OCI-LY7 (cell line): Measurements from ENCODE around the gene ASB8. TPM values are rescaled to one million over a fixed set of nuclear protein-coding genes. Genes with fewer than 3 reads are reported as not detected.

Experiments
- BruUV-seq: library from RNA; stranded (reverse); fragments of 400-500 nt; replicated peaks from 2 replicates; lab custom pipeline; 2021; lab: Mats Ljungman, UMichigan
- CTCF ChIA-PET: fragments of 300-600 bp; sonication (Branson Sonifier 250); formaldehyde crosslinking; loops from one replicate; lab custom pipeline; 2022; ENCODE audit warnings: antibody characterized with exemption; ENCODE audit not compliant: unreplicated experiment; lab: Charles Lee
- POLR2A ChIA-PET: fragments of 300-600 bp; sonication (Branson Sonifier 250); formaldehyde crosslinking; loops from one replicate; lab custom pipeline; 2022; ENCODE audit warnings: antibody characterized with exemption; lab: Charles Lee
- DNase-seq: peaks from one replicate; pipeline ENCODE4 v3.0.0-alpha.2; 2015; ENCODE audit warnings: low spot score
- H2AFZ ChIP-seq: fragments of 200-600 bp; sonication (generic), shearing (Covaris generic); 2 replicates; pipeline ENCODE4 v1.6.1; 2014; ENCODE audit warnings: mild to moderate bottlenecking, antibody characterized with exemption, low read length, moderate library complexity
- H3K27ac ChIP-seq: fragments of 200-600 bp; sonication (generic); 2 replicates; pipeline ENCODE4 v1.5.1; 2014; ENCODE audit warnings: mixed run types, low read depth, mild to moderate bottlenecking, moderate library complexity, low read length, inconsistent platforms; ENCODE audit not compliant: poor library complexity, severe bottlenecking
- H3K36me3 ChIP-seq: fragments of 200-600 bp; sonication (generic); 2 replicates; pipeline ENCODE4 v1.6.1; 2014; ENCODE audit warnings: mild to moderate bottlenecking, antibody characterized with exemption, low read length, moderate library complexity, mixed read lengths; ENCODE audit not compliant: insufficient read depth
- H3K4me1 ChIP-seq: fragments of 200-600 bp; sonication (generic); 2 replicates; pipeline ENCODE4 v1.5.1; 2014; ENCODE audit warnings: mild to moderate bottlenecking, low read length; ENCODE audit not compliant: insufficient read depth, poor library complexity, severe bottlenecking
- H3K4me2 ChIP-seq: fragments of 200-600 bp; sonication (generic); 2 replicates; pipeline ENCODE4 v1.6.1; 2014; ENCODE audit warnings: mild to moderate bottlenecking, low read length
- H3K4me3 ChIP-seq: fragments of 200-600 bp; sonication (generic); 2 replicates; pipeline ENCODE4 v1.5.1; 2014; ENCODE audit warnings: mild to moderate bottlenecking, low read depth, low read length; ENCODE audit not compliant: poor library complexity, severe bottlenecking
- H3K79me2 ChIP-seq: fragments of 200-600 bp; sonication (generic); 2 replicates; pipeline ENCODE4 v1.6.1; 2016; ENCODE audit warnings: low read depth, mild to moderate bottlenecking, low read length, moderate library complexity, mixed read lengths; ENCODE audit not compliant: insufficient read depth
- H3K9me2 ChIP-seq: fragments of 200-600 bp; sonication (generic); 2 replicates; pipeline ENCODE4 v1.6.1; 2016; ENCODE audit warnings: mild to moderate bottlenecking, low read length, mixed read lengths; ENCODE audit not compliant: insufficient read depth
- H3K9me3 ChIP-seq: fragments of 200-600 bp; sonication (generic); 2 replicates; pipeline ENCODE4 v1.6.1; 2014; ENCODE audit warnings: mild to moderate bottlenecking, mixed run types, low read length, mixed read lengths
- H4K20me1 ChIP-seq: fragments of 200-600 bp; sonication (generic); 2 replicates; pipeline ENCODE4 v1.6.1; 2014; ENCODE audit warnings: mild to moderate bottlenecking, antibody characterized with exemption, low read length, moderate library complexity, mixed read lengths; ENCODE audit not compliant: insufficient read depth
- EZH2phosphoT487 ChIP-seq: fragments of 200-600 bp; sonication (generic); IDR thresholded peaks from 2 replicates; pipeline ENCODE4 v1.6.1; 2018; ENCODE audit warnings: low read depth, borderline replicate concordance, mild to moderate bottlenecking, mixed run types, antibody characterized with exemption, low read length, moderate library complexity, mixed read lengths
- intact Hi-C: fragments of 100-400 bp; cut with micrococcal nuclease; formaldehyde crosslinking; loops from one replicate; pipeline ENCODE4 v1.10.0; 2022; ENCODE audit not compliant: unreplicated experiment
- total RNA-seq, 2 experiments: library from RNA; depleted of rRNA in 1 of 2; stranded (reverse); fragments of >200 nt in 1 of 2; shearing (Covaris generic) in 1 of 2; gene quantifications; 2 replicates each; pipeline ENCODE4 v1.2.3, GENCODE V29; 2014 to 2022
- TF ChIP-seq, protein P1 (sequence below): fragments of 200-600 bp; sonication (generic); conservative IDR thresholded peaks from 2 replicates; pipeline ENCODE4 v1.5.1; 2014; ENCODE audit warnings: mild to moderate bottlenecking, antibody characterized with exemption, low read length, moderate library complexity, mixed read lengths

The ASB8 gene
- total RNA-seq, 2 experiments from 2014 or later = 26.6 to 41.5 TPM

DNA sequence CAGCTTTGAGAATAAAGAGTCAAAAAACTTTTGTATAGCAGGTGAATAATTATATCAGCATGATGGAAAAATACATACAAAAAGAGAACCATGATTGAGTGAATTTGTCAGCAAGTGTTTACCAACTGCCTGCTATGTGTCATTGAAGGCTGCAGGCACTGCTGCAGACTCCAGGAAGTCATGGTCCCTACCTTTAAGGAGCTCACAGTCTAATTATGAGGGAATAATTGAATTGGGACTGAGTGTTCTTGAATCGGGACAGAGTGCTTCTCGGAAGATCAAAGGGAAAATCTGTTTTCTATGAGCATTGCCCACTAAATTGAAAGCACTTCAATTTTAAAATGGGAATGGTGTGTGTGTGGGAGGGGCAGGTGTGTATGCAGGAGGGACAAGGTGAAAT is 36.3 kb upstream of the ASB8 start:
- no peaks in the 10 kb centered on the region for H3K36me3 ChIP-seq
- ChIA-PET POLR2A (interaction anchor here (0.6 to 1.4 kb wide), 2 partner anchors 11 to 64 kb away, joined by 3 read pairs; no protein-coding TSS in a partner anchor), CTCF (no interaction called here)
- intact Hi-C loops = no loop called here
- H3K4me3 ChIP-seq = no peak overlapping the region
- no peaks in the 10 kb centered on the region for H3K9me3 ChIP-seq
- DNase-seq = no peak
- no peak overlapping the region for H2AFZ ChIP-seq
- no peaks in the 10 kb centered on the region for H3K9me2 ChIP-seq
- peaks cover 9% of the 10 kb centered on the region for H3K4me1 ChIP-seq
- no peaks in the 10 kb centered on the region for H3K79me2 ChIP-seq
- no peaks in the 10 kb centered on the region for H4K20me1 ChIP-seq
- H3K4me2 ChIP-seq = no peak overlapping the region
- no TSS peak for BruUV-seq
- no peak overlapping the region for H3K27ac ChIP-seq
- TF ChIP-seq, protein P1, sequence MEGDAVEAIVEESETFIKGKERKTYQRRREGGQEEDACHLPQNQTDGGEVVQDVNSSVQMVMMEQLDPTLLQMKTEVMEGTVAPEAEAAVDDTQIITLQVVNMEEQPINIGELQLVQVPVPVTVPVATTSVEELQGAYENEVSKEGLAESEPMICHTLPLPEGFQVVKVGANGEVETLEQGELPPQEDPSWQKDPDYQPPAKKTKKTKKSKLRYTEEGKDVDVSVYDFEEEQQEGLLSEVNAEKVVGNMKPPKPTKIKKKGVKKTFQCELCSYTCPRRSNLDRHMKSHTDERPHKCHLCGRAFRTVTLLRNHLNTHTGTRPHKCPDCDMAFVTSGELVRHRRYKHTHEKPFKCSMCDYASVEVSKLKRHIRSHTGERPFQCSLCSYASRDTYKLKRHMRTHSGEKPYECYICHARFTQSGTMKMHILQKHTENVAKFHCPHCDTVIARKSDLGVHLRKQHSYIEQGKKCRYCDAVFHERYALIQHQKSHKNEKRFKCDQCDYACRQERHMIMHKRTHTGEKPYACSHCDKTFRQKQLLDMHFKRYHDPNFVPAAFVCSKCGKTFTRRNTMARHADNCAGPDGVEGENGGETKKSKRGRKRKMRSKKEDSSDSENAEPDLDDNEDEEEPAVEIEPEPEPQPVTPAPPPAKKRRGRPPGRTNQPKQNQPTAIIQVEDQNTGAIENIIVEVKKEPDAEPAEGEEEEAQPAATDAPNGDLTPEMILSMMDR = no peak
- no peak for TF ChIP-seq EZH2phosphoT487

DNA sequence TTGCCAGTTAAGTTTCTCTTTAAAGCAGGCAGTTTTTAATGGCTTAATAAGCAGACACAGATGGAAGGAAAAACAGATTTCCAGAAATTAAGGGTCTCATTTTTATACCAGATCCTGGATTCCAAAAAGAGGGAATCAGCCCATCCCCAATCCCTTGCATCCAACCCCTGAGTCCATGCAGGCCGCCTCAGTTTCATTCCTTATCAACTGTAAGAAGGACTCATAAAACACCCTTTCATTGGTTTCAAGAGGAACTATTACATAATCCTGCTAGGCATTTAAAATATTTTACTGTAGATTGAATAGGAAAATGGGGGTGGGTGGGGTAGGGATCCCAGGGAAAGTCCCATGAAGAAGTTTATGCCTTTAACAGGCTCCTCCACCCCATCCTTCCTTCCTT is 35.5 kb upstream of the ASB8 start:
- Histone ChIP-seq H3K4me2 (no peak overlapping the region), H3K9me2 (no peaks in the 10 kb centered on the region), H3K27ac (no peak overlapping the region), H4K20me1 (no peaks in the 10 kb centered on the region), H3K4me3 (no peak overlapping the region), H3K79me2 (no peaks in the 10 kb centered on the region), H3K36me3 (no peaks in the 10 kb centered on the region), H3K9me3 (no peaks in the 10 kb centered on the region), H3K4me1 (peaks cover 7% of the 10 kb centered on the region), H2AFZ (no peak overlapping the region)
- TF ChIP-seq, protein P1 = no peak
- TF ChIP-seq EZH2phosphoT487 = no peak
- intact Hi-C loops = no loop called here
- CTCF ChIA-PET = no interaction called here
- no peak for DNase-seq
- no TSS peak for BruUV-seq
- POLR2A ChIA-PET = interaction anchor here (1.4 kb wide), 1 partner anchor 11 kb away, joined by 3 read pairs; no protein-coding TSS in a partner anchor

DNA sequence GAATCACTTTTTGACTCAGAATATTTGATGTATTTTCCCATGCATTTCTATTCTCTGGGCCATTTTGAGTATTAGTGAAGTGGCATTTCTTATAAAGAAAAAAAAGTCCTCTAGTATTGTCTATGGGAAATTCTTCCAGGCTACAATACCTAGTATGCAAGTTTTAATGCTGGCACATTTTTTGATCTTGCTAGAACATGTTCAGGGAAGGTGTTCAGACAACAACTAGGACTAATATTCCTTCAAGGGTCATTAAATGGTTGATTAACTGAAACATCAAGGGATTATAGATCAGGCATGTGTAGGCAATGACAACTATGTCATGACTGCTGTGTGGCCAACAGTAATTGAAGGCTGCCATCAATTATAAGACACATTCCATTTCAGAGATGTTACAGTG is 33.8 kb upstream of the ASB8 start:
- BruUV-seq = no TSS peak
- Histone ChIP-seq H3K36me3 (no peaks in the 10 kb centered on the region), H3K79me2 (no peaks in the 10 kb centered on the region), H3K27ac (no peak overlapping the region), H3K4me2 (no peak overlapping the region), H3K4me3 (no peak overlapping the region), H3K4me1 (no peaks in the 10 kb centered on the region), H3K9me2 (no peaks in the 10 kb centered on the region), H4K20me1 (no peaks in the 10 kb centered on the region), H3K9me3 (no peaks in the 10 kb centered on the region), H2AFZ (no peak overlapping the region)
- ChIA-PET POLR2A (no interaction called here), CTCF (no interaction called here)
- TF ChIP-seq, protein P1 = no peak
- TF ChIP-seq EZH2phosphoT487 = no peak
- no peak for DNase-seq
- intact Hi-C loops = no loop called here
